Measurements from ENCODE around the gene SNRPD3.

GRCh38 chr22:24510637-24511625 is 44.9 kb upstream of the SNRPD3 start:
- no peak for TF ChIP-seq POLR2A (IDR thresholded peaks at IDR 0.05; ENCODE audit: low read depth, low read length)
- TF ChIP-seq CTCF (IDR thresholded peaks at IDR 0.05; ENCODE audit: extremely low read depth in 1 of 2, insufficient read depth in 1 of 2, low read depth in 1 of 2, low read length in 2 of 2): no peak
- no peak for TF ChIP-seq EZH2 (IDR thresholded peaks at IDR 0.05; ENCODE audit: borderline replicate concordance, low read depth, low read length, severe bottlenecking)
- TF ChIP-seq POLR2AphosphoS5 (IDR thresholded peaks at IDR 0.05; ENCODE audit: insufficient read depth, low read depth, low read length): no peak
- TF ChIP-seq MAX (IDR thresholded peaks at IDR 0.05; ENCODE audit: insufficient read depth, insufficient read length): no peak
- no peak for TF ChIP-seq FOS (IDR thresholded peaks at IDR 0.05; ENCODE audit: borderline replicate concordance, insufficient read depth, low read length)
- TF ChIP-seq GATA2 (IDR thresholded peaks at IDR 0.05; ENCODE audit: insufficient read depth, insufficient read length, low read depth, low read length): no peak
- TF ChIP-seq MYC (IDR thresholded peaks at IDR 0.05; ENCODE audit: low read depth, low read length): no peak

All from endothelial cell of umbilical vein (primary cell).